ENCODE measurements around the gene ZCWPW1. TPM values are rescaled to one million over a fixed set of nuclear protein-coding genes. Genes with fewer than 3 reads are reported as not detected.

Gene ZCWPW1
- total RNA-seq, 3 donors from 2014 or later = 3.9 to 12.6 (median 8.6) TPM

DNA sequence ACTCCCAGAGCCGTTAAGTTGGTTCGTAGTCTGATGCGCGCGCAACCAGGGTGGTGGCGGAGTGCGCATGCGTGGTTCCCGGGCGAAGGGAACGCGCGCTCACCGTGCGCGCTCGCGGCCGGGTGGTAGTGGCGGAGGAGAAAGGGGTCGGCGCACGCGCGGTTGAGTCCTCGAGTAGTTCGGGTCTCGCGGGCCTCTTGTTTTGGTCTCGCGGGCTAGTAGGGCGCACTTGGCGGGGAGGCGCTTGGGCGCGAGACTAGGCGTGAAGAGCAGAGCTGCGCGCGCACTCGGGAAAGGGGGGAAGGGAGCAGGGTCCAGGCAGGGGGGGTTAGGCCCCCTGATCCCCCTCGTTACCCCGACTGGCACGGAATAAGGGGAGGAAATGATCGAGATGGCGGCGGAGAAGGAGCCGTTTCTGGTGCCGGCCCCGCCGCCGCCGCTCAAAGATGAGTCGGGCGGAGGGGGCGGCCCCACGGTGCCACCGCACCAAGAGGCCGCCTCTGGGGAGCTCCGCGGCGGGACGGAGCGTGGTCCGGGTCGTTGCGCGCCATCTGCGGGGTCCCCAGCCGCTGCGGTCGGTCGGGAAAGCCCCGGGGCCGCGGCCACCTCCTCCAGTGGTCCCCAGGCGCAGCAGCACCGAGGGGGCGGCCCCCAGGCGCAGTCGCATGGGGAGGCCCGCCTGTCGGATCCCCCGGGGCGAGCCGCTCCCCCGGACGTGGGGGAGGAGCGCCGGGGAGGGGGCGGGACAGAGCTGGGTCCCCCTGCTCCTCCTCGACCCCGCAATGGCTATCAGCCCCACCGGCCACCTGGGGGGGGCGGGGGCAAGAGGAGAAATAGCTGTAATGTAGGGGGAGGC, 1.4 kb upstream of the ZCWPW1 start, which contains the start of gene MEPCE:
MEPCE (plus strand) TSS at position 195 of the 856 bp plus-strand sequence; CDS start at position 383, 188 bp downstream.
- H3K4me3 ChIP-seq = peak within 1 kb of the TSS; percentile 85 to 98 (median 88)
- peak; percentile 96 for DNase-seq (ENCODE audit: low spot score in 2 of 2)
- no peaks in the 10 kb centered on the region for H3K36me3 ChIP-seq
- no peaks in the 10 kb centered on the region for H3K27me3 ChIP-seq
- TF ChIP-seq, protein P1, sequence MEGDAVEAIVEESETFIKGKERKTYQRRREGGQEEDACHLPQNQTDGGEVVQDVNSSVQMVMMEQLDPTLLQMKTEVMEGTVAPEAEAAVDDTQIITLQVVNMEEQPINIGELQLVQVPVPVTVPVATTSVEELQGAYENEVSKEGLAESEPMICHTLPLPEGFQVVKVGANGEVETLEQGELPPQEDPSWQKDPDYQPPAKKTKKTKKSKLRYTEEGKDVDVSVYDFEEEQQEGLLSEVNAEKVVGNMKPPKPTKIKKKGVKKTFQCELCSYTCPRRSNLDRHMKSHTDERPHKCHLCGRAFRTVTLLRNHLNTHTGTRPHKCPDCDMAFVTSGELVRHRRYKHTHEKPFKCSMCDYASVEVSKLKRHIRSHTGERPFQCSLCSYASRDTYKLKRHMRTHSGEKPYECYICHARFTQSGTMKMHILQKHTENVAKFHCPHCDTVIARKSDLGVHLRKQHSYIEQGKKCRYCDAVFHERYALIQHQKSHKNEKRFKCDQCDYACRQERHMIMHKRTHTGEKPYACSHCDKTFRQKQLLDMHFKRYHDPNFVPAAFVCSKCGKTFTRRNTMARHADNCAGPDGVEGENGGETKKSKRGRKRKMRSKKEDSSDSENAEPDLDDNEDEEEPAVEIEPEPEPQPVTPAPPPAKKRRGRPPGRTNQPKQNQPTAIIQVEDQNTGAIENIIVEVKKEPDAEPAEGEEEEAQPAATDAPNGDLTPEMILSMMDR (IDR thresholded peaks at IDR 0.05) = no peak
- TF ChIP-seq POLR2AphosphoS5 (IDR thresholded peaks at IDR 0.05) = peak in 1 of 3 donors; percentile 64
- H3K4me1 ChIP-seq = peaks cover 8 to 28% of the 10 kb centered on the region in 2 donors
- H3K27ac ChIP-seq = peak within 1 kb of the TSS; percentile 99 to 100
- intact Hi-C loops (cut with DNase I; ENCODE audit: low total_unique reads) = no loop called here
- H3K9me3 ChIP-seq = no peaks in the 10 kb centered on the region

DNA sequence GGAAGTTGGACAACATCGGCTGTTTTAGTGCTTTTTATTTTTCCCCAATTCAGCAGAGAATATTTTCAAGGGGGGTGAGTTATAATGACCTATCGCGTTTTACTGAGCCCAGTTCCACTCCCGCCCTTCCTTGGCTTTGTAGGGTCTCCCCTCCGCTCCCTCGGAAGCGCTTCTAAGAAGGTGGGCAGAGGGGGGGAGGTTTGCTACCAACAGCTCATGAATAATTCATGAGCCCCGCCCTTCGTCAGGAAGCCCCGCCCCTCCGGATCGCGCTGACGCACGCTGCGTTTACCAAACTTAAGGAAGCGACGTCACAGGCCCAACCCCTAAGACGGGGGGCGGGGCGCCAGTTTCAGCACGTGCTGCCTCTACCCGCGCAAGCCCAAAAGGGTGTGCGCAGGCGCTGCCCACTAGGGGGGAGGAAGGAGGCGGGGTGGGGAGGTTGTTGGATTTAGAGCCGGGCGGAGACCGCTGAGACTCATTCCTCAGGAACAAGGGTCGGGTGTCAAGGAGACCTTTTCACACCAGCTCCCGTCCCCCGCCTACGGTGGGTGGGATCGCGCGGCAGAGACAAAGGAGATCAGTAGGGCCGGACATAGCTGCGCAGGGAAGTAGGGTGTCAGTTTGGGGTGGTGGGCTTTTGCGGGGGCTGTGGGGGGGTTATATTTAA, 599 bp upstream of the ZCWPW1 start:
- intact Hi-C loops (cut with DNase I; ENCODE audit: low total_unique reads) = no loop called here
- H3K4me1 ChIP-seq = peaks cover 8 to 22% of the 10 kb centered on the region in 2 donors
- TF ChIP-seq POLR2AphosphoS5 (IDR thresholded peaks at IDR 0.05) (peak; percentile 91 to 98 (median 97)), POLR2A (IDR thresholded peaks at IDR 0.05) (peak; percentile 43)
- TF ChIP-seq, protein P1 (IDR thresholded peaks at IDR 0.05) = peak; percentile 46 to 86 (median 82)
- DNase-seq (ENCODE audit: low spot score in 2 of 2) = peak; percentile 100
- H3K27ac ChIP-seq = peak overlapping the region; percentile 99 to 100
- H3K27me3 ChIP-seq = no peaks in the 10 kb centered on the region
- H3K36me3 ChIP-seq = no peaks in the 10 kb centered on the region
- no peaks in the 10 kb centered on the region for H3K9me3 ChIP-seq
- H3K4me3 ChIP-seq = peak overlapping the region; percentile 85 to 98 (median 88)

DNA sequence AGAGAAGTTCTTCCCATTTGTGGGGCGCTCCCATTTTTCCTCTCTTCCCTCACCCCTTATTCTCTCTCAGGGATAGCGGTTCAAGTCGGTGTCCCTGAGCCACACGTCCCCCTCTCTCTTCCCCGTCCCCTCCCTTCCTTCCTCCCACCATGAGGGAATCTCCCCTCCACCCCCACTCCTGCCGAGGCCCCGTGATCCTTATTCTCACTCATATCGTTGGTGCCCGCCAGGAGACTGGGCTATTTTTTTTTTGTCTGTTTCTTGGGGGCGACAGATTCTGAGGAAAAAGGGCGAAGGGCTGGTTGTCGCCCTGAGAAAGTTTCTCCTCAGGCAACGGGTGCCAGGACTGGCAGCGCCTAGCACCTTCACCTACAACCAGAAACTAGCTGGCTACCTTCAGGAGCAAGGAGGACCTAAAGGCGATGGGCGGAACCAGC, 723 bp downstream of the ZCWPW1 start:
- H3K27me3 ChIP-seq = no peaks in the 10 kb centered on the region
- peak overlapping the region; percentile 99 to 100 for H3K27ac ChIP-seq
- intact Hi-C loops (cut with DNase I; ENCODE audit: low total_unique reads) = no loop called here
- no peaks in the 10 kb centered on the region for H3K9me3 ChIP-seq
- H3K36me3 ChIP-seq = no peaks in the 10 kb centered on the region
- H3K4me3 ChIP-seq = peak overlapping the region; percentile 85 to 98 (median 88)
- DNase-seq (ENCODE audit: low spot score in 2 of 2) = no peak
- peaks cover 8 to 18% of the 10 kb centered on the region in 2 donors for H3K4me1 ChIP-seq
- TF ChIP-seq POLR2AphosphoS5 (IDR thresholded peaks at IDR 0.05) = peak in 1 of 3 donors; percentile 1
- TF ChIP-seq POLR2A (IDR thresholded peaks at IDR 0.05) = no peak
- TF ChIP-seq, protein P1 (IDR thresholded peaks at IDR 0.05) = no peak

DNA sequence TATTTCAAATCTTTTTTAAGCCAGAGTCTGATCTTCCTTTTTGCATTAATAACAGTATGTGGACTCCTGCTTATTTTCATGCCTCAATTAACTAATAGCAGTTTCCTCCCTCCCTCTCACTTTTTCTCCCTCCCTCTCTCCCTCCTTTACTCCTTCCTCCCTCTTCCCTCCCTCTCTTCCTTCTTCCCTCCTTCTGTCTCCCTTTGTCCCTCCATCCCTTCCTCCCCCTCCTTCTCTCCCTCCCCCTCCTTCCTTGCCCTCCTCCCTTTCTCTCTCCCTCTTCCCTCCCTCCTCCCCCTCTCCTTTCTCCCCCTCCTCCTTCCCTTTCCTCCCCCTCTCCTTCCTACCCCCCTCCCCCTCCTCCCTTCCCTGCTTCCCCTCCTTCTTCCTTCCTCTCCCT, 2.0 kb downstream of the ZCWPW1 start:
- H3K9me3 ChIP-seq = no peaks in the 10 kb centered on the region
- peaks cover 8 to 9% of the 10 kb centered on the region in 2 donors for H3K4me1 ChIP-seq
- no peaks in the 10 kb centered on the region for H3K27me3 ChIP-seq
- intact Hi-C loops (cut with DNase I; ENCODE audit: low total_unique reads) = no loop called here
- H3K36me3 ChIP-seq = no peaks in the 10 kb centered on the region
- no peak overlapping the region for H3K27ac ChIP-seq
- no peak for DNase-seq (ENCODE audit: low spot score in 2 of 2)
- TF ChIP-seq, protein P1 (IDR thresholded peaks at IDR 0.05) = no peak
- TF ChIP-seq POLR2A (IDR thresholded peaks at IDR 0.05) (no peak), POLR2AphosphoS5 (IDR thresholded peaks at IDR 0.05) (no peak)
- no peak overlapping the region for H3K4me3 ChIP-seq
